CD14-positive monocyte (primary cell): ENCODE measurements around the gene ACIN1. TPM values are rescaled to one million over a fixed set of nuclear protein-coding genes. Genes with fewer than 3 reads are reported as not detected.

Experiments used
- DNase-seq, 3 donors: peaks; one replicate each; pipeline ENCODE4 v3.0.0-alpha.2; 2011 to 2022
- H2AFZ ChIP-seq: 2 replicates; pipeline ENCODE4 v1.6.0; 2012; ENCODE audit warnings: mild to moderate bottlenecking, low read depth, low read length, inconsistent platforms; ENCODE audit not compliant: insufficient read depth, poor library complexity, severe bottlenecking
- H3K27ac ChIP-seq, 2 donors: 1 replicate in 1 of 2; 2 replicates in 1 of 2; pipeline ENCODE4 v1.5.1; 2012 to 2013; ENCODE audit warnings: low read length in 2 of 2, control low read depth in 1 of 2, inconsistent platforms in 1 of 2, low read depth in 1 of 2, mild to moderate bottlenecking in 1 of 2
- H3K27me3 ChIP-seq, 2 donors: one replicate each; pipeline versions ENCODE4 v1.6.0 to v1.6.1; 2011 to 2013; ENCODE audit warnings: low read length in 2 of 2; ENCODE audit not compliant: control insufficient read depth in 2 of 2, insufficient read depth in 2 of 2
- H3K36me3 ChIP-seq, 2 donors: replicated peaks in 1 of 2; 1 replicate in 1 of 2; 2 replicates in 1 of 2; pipeline versions ENCODE4 v1.5.1 to v1.6.1; 2012 to 2013; ENCODE audit warnings: low read length in 2 of 2, control low read depth in 1 of 2, inconsistent platforms in 1 of 2, mild to moderate bottlenecking in 1 of 2; ENCODE audit not compliant: insufficient read depth in 2 of 2, control insufficient read depth in 1 of 2
- H3K4me1 ChIP-seq, 2 donors: 1 replicate in 1 of 2; 2 replicates in 1 of 2; pipeline versions ENCODE4 v1.5.1 to v1.6.1; 2012 to 2013; ENCODE audit warnings: low read length in 2 of 2, control low read depth in 1 of 2, inconsistent platforms in 1 of 2, mild to moderate bottlenecking in 1 of 2, moderate library complexity in 1 of 2; ENCODE audit not compliant: insufficient read depth in 2 of 2, control insufficient read depth in 1 of 2
- H3K4me2 ChIP-seq: replicated peaks from 2 replicates; pipeline ENCODE3; 2012; ENCODE audit warnings: low read length, moderate library complexity, mild to moderate bottlenecking; ENCODE audit not compliant: poor library complexity, severe bottlenecking; ENCODE audit errors: extremely low read depth
- H3K4me3 ChIP-seq, 3 experiments: fragments of 200-600 bp in 1 of 3; sonication (generic) in 1 of 3; replicated peaks in 1 of 3; 1 replicate in 2 of 3; 2 replicates in 1 of 3; pipeline ENCODE4 v1.5.1; 2011 to 2013; ENCODE audit warnings: low read length in 3 of 3, mild to moderate bottlenecking in 3 of 3, control low read depth in 2 of 3, low read depth in 2 of 3, inconsistent platforms in 1 of 3, moderate library complexity in 1 of 3
- H3K79me2 ChIP-seq: 2 replicates; pipeline ENCODE4 v1.6.0; 2012; ENCODE audit warnings: mild to moderate bottlenecking, control low read depth, inconsistent platforms, low read length, moderate library complexity; ENCODE audit not compliant: insufficient read depth
- H3K9ac ChIP-seq: 2 replicates; pipeline ENCODE4 v1.6.0; 2017; ENCODE audit warnings: low read length, mild to moderate bottlenecking; ENCODE audit not compliant: insufficient read depth, poor library complexity, severe bottlenecking
- H3K9me3 ChIP-seq, 2 donors: replicated peaks in 1 of 2; 1 replicate in 1 of 2; 2 replicates in 1 of 2; pipeline versions ENCODE4 v1.5.1 to v1.6.1; 2012 to 2013; ENCODE audit warnings: low read length in 2 of 2, control low read depth in 1 of 2; ENCODE audit not compliant: control insufficient read depth in 1 of 2, insufficient read depth in 1 of 2
- H4K20me1 ChIP-seq: 2 replicates; pipeline ENCODE4 v1.6.0; 2012; ENCODE audit warnings: mild to moderate bottlenecking, low read length, control low read depth, moderate library complexity; ENCODE audit not compliant: insufficient read depth
- H3K27ac Mint-ChIP-seq, 7 donors: one replicate each; pipeline ENCODE4 v1.8.0; 2020; ENCODE audit warnings: mild to moderate bottlenecking in 7 of 7, mixed read lengths in 7 of 7, moderate library complexity in 6 of 7, inconsistent platforms in 2 of 7
- H3K27me3 Mint-ChIP-seq, 3 donors: one replicate each; pipeline ENCODE4 v1.8.0; 2021 to 2022; ENCODE audit warnings: low read depth in 3 of 3, mild to moderate bottlenecking in 3 of 3, mixed read lengths in 3 of 3, moderate library complexity in 3 of 3, inconsistent platforms in 1 of 3
- H3K36me3 Mint-ChIP-seq, 2 donors: one replicate each; pipeline ENCODE4 v1.8.0; 2020; ENCODE audit warnings: mixed read lengths in 2 of 2, inconsistent platforms in 1 of 2, mild to moderate bottlenecking in 1 of 2
- H3K4me1 Mint-ChIP-seq: one replicate; pipeline ENCODE4 v1.8.0; 2020; ENCODE audit warnings: mild to moderate bottlenecking, mixed read lengths
- H3K4me3 Mint-ChIP-seq, 2 donors: one replicate each; pipeline ENCODE4 v1.8.0; 2020; ENCODE audit warnings: mild to moderate bottlenecking in 2 of 2, mixed read lengths in 2 of 2, moderate library complexity in 1 of 2
- H3K9me3 Mint-ChIP-seq, 7 donors: one replicate each; pipeline ENCODE4 v1.8.0; 2020 to 2022; ENCODE audit warnings: mixed read lengths in 7 of 7, mild to moderate bottlenecking in 6 of 7, moderate library complexity in 6 of 7, inconsistent platforms in 2 of 7
- WGBS: methylation state at CpG from one replicate; pipeline ENCODE4 v1.1.5; 2013; ENCODE audit warnings: missing lambda C conversion rate; ENCODE audit not compliant: insufficient coverage; 5-methylcytosine and 5-hydroxymethylcytosine counted together
- intact Hi-C, 2 donors: fragments of 100-400 bp; cut with micrococcal nuclease; formaldehyde crosslinking; loops; one replicate each; pipeline versions ENCODE4 v1.15.0 to v1.15.1; 2023
- polyA plus RNA-seq, 3 donors: library from polyadenylated mRNA; depleted of rRNA in 1 of 3; unstranded in 2 of 3; stranded (reverse) in 1 of 3; fragments of 300-500 nt in 2 of 3; fragments of >200 nt in 1 of 3; fragmentation: Illumina TruSeq in 2 of 3; gene quantifications; 1 replicate in 2 of 3; 2 replicates in 1 of 3; pipeline ENCODE4 v1.2.3, GENCODE V29; 2012 to 2021
- TF ChIP-seq, protein P1 (sequence below): fragments of 200-600 bp; IDR thresholded peaks from one replicate; pipeline ENCODE4 v1.8.0; 2022; ENCODE audit warnings: antibody characterized with exemption, mild to moderate bottlenecking

Gene ACIN1
- polyA plus RNA-seq, 3 donors = 2.8 to 159 (median 5.4) TPM

DNA sequence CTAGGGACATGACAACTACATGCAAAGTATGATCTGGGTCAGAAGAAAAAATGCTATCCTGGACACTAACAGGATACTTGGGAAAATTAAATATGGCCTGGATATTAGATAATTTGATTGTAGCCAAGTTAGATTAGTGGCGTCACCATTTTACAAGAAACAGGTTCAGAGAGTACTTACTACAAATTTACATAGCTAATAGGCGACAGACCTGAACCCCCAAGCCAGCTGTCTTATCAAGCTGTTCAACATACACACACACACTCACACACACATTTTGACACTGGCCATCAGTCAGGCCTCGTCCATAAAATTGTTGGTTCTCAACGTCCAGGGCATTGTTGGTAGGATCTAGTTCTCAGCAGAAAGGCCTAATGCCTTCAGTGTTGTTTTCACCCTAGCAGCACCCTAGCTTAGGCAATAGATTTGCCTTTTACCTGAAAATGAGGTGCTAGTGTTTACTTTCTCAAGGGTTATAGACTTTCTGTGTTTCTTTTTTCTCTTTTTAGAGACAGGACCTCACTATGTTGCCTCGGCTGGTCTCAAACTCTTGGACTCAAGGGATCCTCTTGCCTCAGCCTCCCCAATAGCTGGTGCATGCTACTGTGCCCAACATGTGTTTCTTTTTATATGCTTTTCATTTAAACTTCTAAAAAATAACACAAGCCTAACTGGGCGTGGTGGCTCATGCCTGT is 81.7 kb downstream of the ACIN1 start:
- Histone ChIP-seq H2AFZ (no peak overlapping the region), H3K27me3 (no peaks in the 10 kb centered on the region), H3K79me2 (peaks cover 15% of the 10 kb centered on the region), H4K20me1 (no peaks in the 10 kb centered on the region), H3K4me3 (no peak overlapping the region), H3K4me2 (no peak overlapping the region), H3K9ac (no peak overlapping the region), H3K27ac (no peak overlapping the region), H3K36me3 (no peaks in the 10 kb centered on the region), H3K4me1 (peaks cover 16 to 18% of the 10 kb centered on the region in 2 donors), H3K9me3 (no peaks in the 10 kb centered on the region)
- no peaks in the 10 kb centered on the region for H3K36me3 Mint-ChIP-seq
- H3K27ac Mint-ChIP-seq = no peak overlapping the region
- TF ChIP-seq, protein P1, sequence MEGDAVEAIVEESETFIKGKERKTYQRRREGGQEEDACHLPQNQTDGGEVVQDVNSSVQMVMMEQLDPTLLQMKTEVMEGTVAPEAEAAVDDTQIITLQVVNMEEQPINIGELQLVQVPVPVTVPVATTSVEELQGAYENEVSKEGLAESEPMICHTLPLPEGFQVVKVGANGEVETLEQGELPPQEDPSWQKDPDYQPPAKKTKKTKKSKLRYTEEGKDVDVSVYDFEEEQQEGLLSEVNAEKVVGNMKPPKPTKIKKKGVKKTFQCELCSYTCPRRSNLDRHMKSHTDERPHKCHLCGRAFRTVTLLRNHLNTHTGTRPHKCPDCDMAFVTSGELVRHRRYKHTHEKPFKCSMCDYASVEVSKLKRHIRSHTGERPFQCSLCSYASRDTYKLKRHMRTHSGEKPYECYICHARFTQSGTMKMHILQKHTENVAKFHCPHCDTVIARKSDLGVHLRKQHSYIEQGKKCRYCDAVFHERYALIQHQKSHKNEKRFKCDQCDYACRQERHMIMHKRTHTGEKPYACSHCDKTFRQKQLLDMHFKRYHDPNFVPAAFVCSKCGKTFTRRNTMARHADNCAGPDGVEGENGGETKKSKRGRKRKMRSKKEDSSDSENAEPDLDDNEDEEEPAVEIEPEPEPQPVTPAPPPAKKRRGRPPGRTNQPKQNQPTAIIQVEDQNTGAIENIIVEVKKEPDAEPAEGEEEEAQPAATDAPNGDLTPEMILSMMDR = no peak
- intact Hi-C loops = no loop called here
- peaks cover 20% of the 10 kb centered on the region for H3K4me1 Mint-ChIP-seq
- no peak overlapping the region for H3K4me3 Mint-ChIP-seq
- WGBS = 100% methylated on average over 3 of the region's 6 CpGs
- H3K9me3 Mint-ChIP-seq = no peaks in the 10 kb centered on the region
- DNase-seq = no peak
- H3K27me3 Mint-ChIP-seq = peaks cover 0 to 2% (median 2%) of the 10 kb centered on the region in 3 donors

DNA sequence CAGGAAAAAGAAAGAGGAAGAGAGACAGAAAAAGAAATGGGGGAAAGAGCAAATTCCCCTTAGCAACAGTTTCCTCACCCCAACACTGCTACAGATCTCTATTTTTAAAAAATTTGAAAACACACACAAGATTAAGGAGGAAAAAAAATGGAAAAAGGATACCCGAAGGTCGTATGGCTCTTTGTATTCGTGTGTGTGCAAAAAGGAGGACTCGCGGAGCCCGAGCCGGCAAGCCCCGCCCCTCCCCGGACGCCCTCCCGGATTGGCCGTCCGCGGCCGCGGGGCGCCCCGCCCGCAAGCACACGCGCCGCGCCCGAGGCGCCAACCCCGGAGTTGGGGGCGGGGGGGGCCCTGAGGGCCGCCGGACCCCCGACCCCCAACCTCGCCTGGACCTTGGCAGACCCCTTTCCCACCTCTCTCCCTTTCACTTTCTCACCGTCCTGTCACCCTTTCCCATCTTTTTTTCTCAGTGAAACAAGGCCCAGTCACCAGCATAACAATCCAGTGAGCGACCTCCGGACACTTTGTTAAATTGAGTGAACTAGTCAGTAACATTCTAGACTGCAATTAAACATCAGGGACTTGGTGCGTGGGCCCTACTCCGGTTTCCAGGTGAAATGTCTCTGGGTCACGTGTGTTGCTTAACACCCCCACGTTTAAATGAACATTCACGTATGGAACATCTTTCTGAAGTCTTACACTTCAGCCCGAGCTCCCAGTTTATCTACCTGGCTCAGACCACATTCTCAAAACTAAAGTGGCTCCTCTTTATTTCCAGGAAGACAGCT is 84.8 kb downstream of the ACIN1 start, which contains the start of gene C14orf93:
Gene C14orf93 (minus strand): TSS at position 205 of the 788 bp plus-strand sequence. CDS start 11,120 bp downstream, outside the sequence.
- Histone ChIP-seq H3K27me3 (no peaks in the 10 kb centered on the region), H4K20me1 (no peaks in the 10 kb centered on the region), H3K27ac (peak within 1 kb of the TSS; percentile 41 to 88), H3K9ac (peak within 1 kb of the TSS; percentile 76), H2AFZ (peak within 1 kb of the TSS; percentile 88), H3K79me2 (peaks cover 26% of the 10 kb centered on the region), H3K4me3 (peak within 1 kb of the TSS; percentile 67 to 97 (median 86)), H3K4me1 (peaks cover 30 to 40% of the 10 kb centered on the region in 2 donors), H3K36me3 (no peaks in the 10 kb centered on the region), H3K4me2 (peak within 1 kb of the TSS; percentile 76), H3K9me3 (no peaks in the 10 kb centered on the region)
- peaks cover 0 to 2% (median 0%) of the 10 kb centered on the region in 3 donors for H3K27me3 Mint-ChIP-seq
- H3K9me3 Mint-ChIP-seq = no peaks in the 10 kb centered on the region
- peaks cover 0 to under 1% of the 10 kb centered on the region in 2 donors for H3K36me3 Mint-ChIP-seq
- under 1% methylated on average over 38 of the region's 40 CpGs for whole genome bisulfite sequencing
- peaks cover 21% of the 10 kb centered on the region for H3K4me1 Mint-ChIP-seq
- peak within 1 kb of the TSS; percentile 93 to 100 (median 98) for H3K27ac Mint-ChIP-seq
- TF ChIP-seq, protein P1 = no peak
- intact Hi-C loops = loop anchor here in 1 of 2 donors (2.0 to 10.0 kb wide), 2 partner anchors 25 to 1435 kb away; partner anchors contain the start of gene SDR39U1
- peak; percentile 55 to 58 (median 55) for DNase-seq
- H3K4me3 Mint-ChIP-seq = peak within 1 kb of the TSS; percentile 94 to 98
